IMR-90 (cell line): ENCODE measurements around the gene MAPKAP1. TPM values are rescaled to one million over a fixed set of nuclear protein-coding genes. Genes with fewer than 3 reads are reported as not detected.

Experiments used
- ATAC-seq: fragments of 200-7000 bp; cut with Tn5 transposase; 2 replicates; pipeline ENCODE4 v1.9.1; 2020; ENCODE audit warnings: low read depth, mild to moderate bottlenecking, moderate library complexity
- BruUV-seq: library from RNA; stranded (reverse); fragments of 400-500 nt; replicated peaks from 2 replicates; lab custom pipeline; 2021; lab: Mats Ljungman, UMichigan
- CTCF ChIA-PET: fragments of 300-600 bp; formaldehyde crosslinking; extraction: SDS; loops from one replicate; lab custom pipeline; 2021; ENCODE audit warnings: antibody characterized with exemption; lab: Yijun Ruan, JAX
- POLR2A ChIA-PET: fragments of 300-600 bp; sonication (Branson Sonifier 250); formaldehyde crosslinking; loops from one replicate; lab custom pipeline; 2022; ENCODE audit warnings: antibody characterized with exemption; ENCODE audit not compliant: unreplicated experiment; lab: Charles Lee
- DNase-seq: peaks from one replicate; pipeline ENCODE4 v3.0.0; 2013
- H2AFZ ChIP-seq: replicated peaks from 2 replicates; pipeline ENCODE3; 2013; ENCODE audit warnings: low read length, mild to moderate bottlenecking; ENCODE audit not compliant: poor library complexity
- H2AK5ac ChIP-seq: 2 replicates; pipeline ENCODE4 v1.6.1; 2013; ENCODE audit warnings: low read depth, low read length, inconsistent platforms
- H2AK9ac ChIP-seq: replicated peaks from 2 replicates; pipeline ENCODE3; 2013; ENCODE audit warnings: mild to moderate bottlenecking, low read depth, low read length, moderate library complexity; ENCODE audit not compliant: poor library complexity
- H2BK120ac ChIP-seq: 2 replicates; pipeline ENCODE4 v1.6.1; 2013; ENCODE audit warnings: low read depth, low read length, inconsistent platforms
- H2BK15ac ChIP-seq: 3 replicates; pipeline ENCODE4 v1.6.1; 2013; ENCODE audit warnings: low read depth, low read length, inconsistent platforms
- H2BK20ac ChIP-seq: 2 replicates; pipeline ENCODE4 v1.6.1; 2013; ENCODE audit warnings: low read depth, mild to moderate bottlenecking, inconsistent platforms, low read length, moderate library complexity
- H2BK5ac ChIP-seq: 2 replicates; pipeline ENCODE4 v1.6.1; 2013; ENCODE audit warnings: mild to moderate bottlenecking, low read depth, low read length, inconsistent platforms; ENCODE audit not compliant: poor library complexity, severe bottlenecking
- H3K14ac ChIP-seq: replicated peaks from 2 replicates; pipeline ENCODE4 v1.6.1; 2013; ENCODE audit warnings: low read depth, low read length, inconsistent platforms
- H3K18ac ChIP-seq: 2 replicates; pipeline ENCODE4 v1.6.1; 2013; ENCODE audit warnings: low read depth, low read length, control low read depth
- H3K23ac ChIP-seq: 2 replicates; pipeline ENCODE4 v1.6.1; 2013; ENCODE audit warnings: low read depth, low read length, inconsistent platforms
- H3K27ac ChIP-seq: 2 replicates; pipeline ENCODE4 v1.5.1; 2013; ENCODE audit warnings: mild to moderate bottlenecking, control low read depth, low read length; ENCODE audit not compliant: insufficient read depth
- H3K27me3 ChIP-seq: 2 replicates; pipeline ENCODE4 v1.6.1; 2013; ENCODE audit warnings: low read length; ENCODE audit not compliant: control insufficient read depth, insufficient read depth
- H3K36me3 ChIP-seq: 2 replicates; pipeline ENCODE4 v1.6.1; 2013; ENCODE audit warnings: low read length, mixed read lengths; ENCODE audit not compliant: control insufficient read depth, insufficient read depth
- H3K4ac ChIP-seq: 2 replicates; pipeline ENCODE4 v1.6.1; 2013; ENCODE audit warnings: low read depth, low read length, inconsistent platforms
- H3K4me1 ChIP-seq: 2 replicates; pipeline ENCODE4 v1.6.1; 2013; ENCODE audit warnings: low read length, mixed read lengths; ENCODE audit not compliant: control insufficient read depth, insufficient read depth
- H3K4me2 ChIP-seq: 2 replicates; pipeline ENCODE4 v1.6.1; 2013; ENCODE audit warnings: low read depth, mild to moderate bottlenecking, control low read depth, low read length, moderate library complexity
- H3K4me3 ChIP-seq: 2 replicates; pipeline ENCODE4 v1.5.1; 2013; ENCODE audit warnings: low read depth, mild to moderate bottlenecking, control low read depth, low read length, moderate library complexity; ENCODE audit not compliant: insufficient read depth
- H3K56ac ChIP-seq: 2 replicates; pipeline ENCODE4 v1.6.1; 2013; ENCODE audit warnings: low read length, inconsistent platforms; ENCODE audit not compliant: insufficient read depth; ENCODE audit errors: extremely low read depth
- H3K79me1 ChIP-seq, 2 experiments: 2 replicates each; pipeline ENCODE4 v1.6.1; 2013; ENCODE audit warnings: low read length in 2 of 2, inconsistent platforms in 1 of 2, low read depth in 1 of 2
- H3K9ac ChIP-seq: 2 replicates; pipeline ENCODE4 v1.6.1; 2013; ENCODE audit warnings: low read depth, low read length, control low read depth
- H3K9me1 ChIP-seq: 2 replicates; pipeline ENCODE4 v1.6.1; 2013; ENCODE audit warnings: low read length, inconsistent platforms; ENCODE audit not compliant: insufficient read depth
- H3K9me3 ChIP-seq: 2 replicates; pipeline ENCODE4 v1.6.1; 2013; ENCODE audit warnings: low read length; ENCODE audit not compliant: control insufficient read depth, insufficient read depth
- H4K20me1 ChIP-seq: 2 replicates; pipeline ENCODE4 v1.6.1; 2013; ENCODE audit warnings: low read length, inconsistent platforms; ENCODE audit not compliant: insufficient read depth
- H4K5ac ChIP-seq: 2 replicates; pipeline ENCODE4 v1.6.1; 2013; ENCODE audit warnings: mild to moderate bottlenecking, low read depth, low read length, control low read depth
- H4K8ac ChIP-seq, 2 experiments: 2 replicates each; pipeline ENCODE4 v1.6.1; 2013; ENCODE audit warnings: low read depth in 2 of 2, low read length in 2 of 2, control low read depth in 1 of 2, inconsistent platforms in 1 of 2
- H4K91ac ChIP-seq: 2 replicates; pipeline ENCODE4 v1.6.1; 2013; ENCODE audit warnings: low read depth, low read length, inconsistent platforms; ENCODE audit not compliant: insufficient read depth
- FOS ChIP-seq: fragments of 150-350 bp; IDR thresholded peaks from 2 replicates; pipeline ENCODE4 v1.6.1; 2016; ENCODE audit warnings: low read depth, low read length
- MAFK ChIP-seq: IDR thresholded peaks from 2 replicates; pipeline ENCODE4 v1.6.1; 2012; ENCODE audit warnings: low read depth, low read length, improper control_type of control experiment
- MXI1 ChIP-seq: IDR thresholded peaks from 2 replicates; pipeline ENCODE4 v1.6.1; 2012; ENCODE audit warnings: low read depth, mild to moderate bottlenecking, low read length, moderate library complexity, borderline replicate concordance
- NFE2L2 ChIP-seq: fragments of 150-350 bp; IDR thresholded peaks from 2 replicates; pipeline ENCODE4 v1.6.1; 2016; ENCODE audit warnings: low read depth, mild to moderate bottlenecking, low read length
- POLR2A ChIP-seq: IDR thresholded peaks from 2 replicates; pipeline ENCODE4 v1.6.1; 2012; ENCODE audit warnings: mild to moderate bottlenecking, low read depth, low read length
- RAD21 ChIP-seq: IDR thresholded peaks from 2 replicates; pipeline ENCODE4 v1.6.1; 2012; ENCODE audit warnings: low read length, improper control_type of control experiment
- RCOR1 ChIP-seq: IDR thresholded peaks from 2 replicates; pipeline ENCODE4 v1.6.1; 2012; ENCODE audit warnings: mild to moderate bottlenecking, low read length, improper control_type of control experiment; ENCODE audit not compliant: insufficient replicate concordance
- SMC3 ChIP-seq: fragments of 150-350 bp; IDR thresholded peaks from 2 replicates; pipeline ENCODE4 v1.6.1; 2016; ENCODE audit warnings: low read depth, mild to moderate bottlenecking, antibody characterized with exemption, low read length, moderate library complexity
- WGBS, 2 experiments: methylation state at CpG; one replicate each; pipeline versions ENCODE4 v1.1.5 to v1.1.7; 2013; ENCODE audit warnings: missing lambda C conversion rate in 2 of 2; ENCODE audit not compliant: insufficient read length in 1 of 2; ENCODE audit errors: extremely low coverage in 2 of 2; 5-methylcytosine and 5-hydroxymethylcytosine counted together
- dilution Hi-C: fragments of 300-500 bp; cut with HindIII; formaldehyde crosslinking; loops from one replicate; pipeline ENCODE4 v1.14.3; 2018; ENCODE audit warnings: low sequenced_read_pairs; ENCODE audit not compliant: unreplicated experiment
- in situ Hi-C: fragments of 300-500 bp; cut with MboI; formaldehyde crosslinking; loops from 3 replicates; pipeline ENCODE4 v1.14.3; 2019; ENCODE audit warnings: low sequenced_read_pairs, inconsistent platforms, mixed read lengths
- intact Hi-C: fragments of 100-400 bp; cut with micrococcal nuclease; formaldehyde crosslinking; loops from 2 replicates; pipeline ENCODE4 v1.10.0; 2022
- polyA plus RNA-seq, 3 experiments: library from polyadenylated mRNA; depleted of rRNA; stranded (reverse); fragments of >200 nt; gene quantifications; 2 replicates each; pipeline ENCODE4 v1.2.3, GENCODE V29; 2012; ENCODE audit warnings: low replicate concordance in 1 of 3
- total RNA-seq: library from RNA; depleted of rRNA; stranded (reverse); fragments of >200 nt; gene quantifications from 2 replicates; pipeline ENCODE4 v1.2.3, GENCODE V29; 2012
- TF ChIP-seq, protein P1 (sequence below): fragments of 150-350 bp; IDR thresholded peaks from 2 replicates; pipeline ENCODE4 v1.6.1; 2016; ENCODE audit warnings: low read depth, mild to moderate bottlenecking, low read length, moderate library complexity, borderline replicate concordance

The MAPKAP1 gene
- total and polyA plus RNA-seq, 2 of the 4 experiments (the other 2 are of a cell fraction): 87.2 to 158 TPM

DNA sequence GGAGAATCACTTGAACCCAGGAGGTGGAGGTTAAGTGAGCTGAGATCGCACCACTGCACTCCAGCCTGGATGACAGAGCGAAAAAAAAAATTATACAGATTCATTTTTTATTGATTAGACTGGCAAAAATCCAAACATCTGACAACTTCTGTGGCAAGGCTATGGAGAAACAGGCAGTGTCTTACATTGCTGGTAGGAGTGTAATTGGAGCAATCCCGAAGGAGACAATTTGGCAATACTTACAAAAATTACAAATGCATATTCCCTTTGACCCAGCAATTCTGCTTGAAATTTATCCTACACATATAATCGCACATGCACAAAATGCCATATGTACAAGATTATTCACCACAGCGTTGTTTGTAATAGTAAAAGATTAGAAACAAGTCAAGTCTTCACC, 86.8 kb downstream of the MAPKAP1 start:
- Histone ChIP-seq H3K4me2 (no peak overlapping the region), H3K4me1 (no peaks in the 10 kb centered on the region), H3K23ac (no peak overlapping the region), H3K27ac (no peak overlapping the region), H2BK15ac (no peak overlapping the region), H2BK5ac (no peak overlapping the region), H3K36me3 (no peaks in the 10 kb centered on the region), H3K79me1 (peaks cover 20 to 46% of the 10 kb centered on the region in 2 experiments), H3K9ac (no peak overlapping the region), H3K4me3 (no peak overlapping the region), H3K18ac (no peak overlapping the region), H3K9me3 (no peaks in the 10 kb centered on the region), H4K20me1 (peaks cover 13% of the 10 kb centered on the region), H3K4ac (no peak overlapping the region), H2BK120ac (no peak overlapping the region), H2AK5ac (no peak overlapping the region), H4K5ac (no peak overlapping the region), H3K56ac (no peak overlapping the region), H3K9me1 (0 out of 2 replicates have a peak, but pooled peaks cover 3% of the 10 kb centered on the region), H4K8ac (no peak overlapping the region), H2AK9ac (no peak overlapping the region), H3K14ac (no peak overlapping the region), H4K91ac (no peak overlapping the region), H3K27me3 (no peaks in the 10 kb centered on the region), H2AFZ (no peak overlapping the region), H2BK20ac (no peak overlapping the region)
- ATAC-seq (no peak), DNase-seq (no peak)
- TF ChIP-seq FOS (no peak), POLR2A (no peak), MAFK (no peak), MXI1 (no peak), NFE2L2 (no peak), RAD21 (no peak), SMC3 (no peak), RCOR1 (no peak)
- TF ChIP-seq, protein P1, sequence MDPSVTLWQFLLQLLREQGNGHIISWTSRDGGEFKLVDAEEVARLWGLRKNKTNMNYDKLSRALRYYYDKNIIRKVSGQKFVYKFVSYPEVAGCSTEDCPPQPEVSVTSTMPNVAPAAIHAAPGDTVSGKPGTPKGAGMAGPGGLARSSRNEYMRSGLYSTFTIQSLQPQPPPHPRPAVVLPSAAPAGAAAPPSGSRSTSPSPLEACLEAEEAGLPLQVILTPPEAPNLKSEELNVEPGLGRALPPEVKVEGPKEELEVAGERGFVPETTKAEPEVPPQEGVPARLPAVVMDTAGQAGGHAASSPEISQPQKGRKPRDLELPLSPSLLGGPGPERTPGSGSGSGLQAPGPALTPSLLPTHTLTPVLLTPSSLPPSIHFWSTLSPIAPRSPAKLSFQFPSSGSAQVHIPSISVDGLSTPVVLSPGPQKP: no peak
- dilution Hi-C loops (no loop called here), intact Hi-C loops (no loop called here), in situ Hi-C loops (no loop called here)
- BruUV-seq: no TSS peak
- ChIA-PET CTCF (no interaction called here), POLR2A (no interaction called here)
- WGBS, 2 experiments: no CpG with 5 or more reads among the region's 5 CpGs
